ENCODE data around the gene PPP2R1A.
"Not testable (repeated sequence)": the region's sequence is repeated elsewhere in the genome, so short reads cannot be mapped to it uniquely, and the experiment has no call there.

Gene PPP2R1A

DNA sequence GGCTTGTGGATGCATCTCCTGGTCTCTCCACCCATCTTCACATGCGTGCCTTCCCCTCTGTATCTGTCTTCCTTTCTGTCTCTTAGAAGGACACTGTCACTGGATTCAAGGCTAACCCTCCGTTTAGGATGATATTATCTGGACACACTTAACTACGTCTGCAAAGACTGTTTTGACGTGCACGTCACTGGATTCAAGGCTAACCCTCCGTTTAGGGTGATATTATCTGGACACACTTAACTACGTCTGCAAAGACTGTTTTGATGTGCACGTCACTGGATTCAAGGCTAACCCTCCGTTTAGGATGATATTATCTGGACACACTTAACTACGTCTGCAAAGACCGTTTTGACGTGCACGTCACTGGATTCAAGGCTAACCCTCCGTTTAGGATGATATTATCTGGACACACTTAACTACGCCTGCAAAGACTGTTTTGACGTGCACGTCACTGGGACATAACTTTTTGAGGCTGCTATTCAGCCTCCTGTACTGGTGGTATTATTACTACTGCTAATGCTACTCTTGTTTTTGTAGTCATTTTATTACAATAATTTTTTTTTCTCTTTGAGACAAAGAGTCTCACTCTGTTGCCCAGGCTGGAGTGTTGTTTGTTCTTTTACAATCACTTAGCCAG, 11.0 kb downstream of the PPP2R1A start:
- not testable (repeated sequence) for DNase-seq (ENCODE audit: low read depth)

GRCh38 chr19:52206481-52206880, 16.6 kb downstream of the PPP2R1A start:
- DNase-seq (ENCODE audit: low read depth) = no peak

DNA sequence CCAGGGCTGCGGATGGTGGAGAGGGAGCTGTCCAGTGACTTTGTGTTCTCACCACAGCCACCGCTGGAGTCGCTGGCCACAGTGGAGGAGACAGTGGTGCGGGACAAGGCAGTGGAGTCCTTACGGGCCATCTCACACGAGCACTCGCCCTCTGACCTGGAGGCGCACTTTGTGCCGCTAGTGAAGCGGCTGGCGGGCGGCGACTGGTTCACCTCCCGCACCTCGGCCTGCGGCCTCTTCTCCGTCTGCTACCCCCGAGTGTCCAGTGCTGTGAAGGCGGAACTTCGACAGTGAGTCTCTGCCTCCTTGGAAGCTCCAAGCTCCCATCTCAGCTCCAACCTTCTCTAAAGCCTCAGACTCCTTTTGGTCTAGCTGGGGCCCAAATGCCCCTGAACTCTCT, 21.4 kb downstream of the PPP2R1A start:
- DNase-seq (ENCODE audit: low read depth) = no peak

DNA sequence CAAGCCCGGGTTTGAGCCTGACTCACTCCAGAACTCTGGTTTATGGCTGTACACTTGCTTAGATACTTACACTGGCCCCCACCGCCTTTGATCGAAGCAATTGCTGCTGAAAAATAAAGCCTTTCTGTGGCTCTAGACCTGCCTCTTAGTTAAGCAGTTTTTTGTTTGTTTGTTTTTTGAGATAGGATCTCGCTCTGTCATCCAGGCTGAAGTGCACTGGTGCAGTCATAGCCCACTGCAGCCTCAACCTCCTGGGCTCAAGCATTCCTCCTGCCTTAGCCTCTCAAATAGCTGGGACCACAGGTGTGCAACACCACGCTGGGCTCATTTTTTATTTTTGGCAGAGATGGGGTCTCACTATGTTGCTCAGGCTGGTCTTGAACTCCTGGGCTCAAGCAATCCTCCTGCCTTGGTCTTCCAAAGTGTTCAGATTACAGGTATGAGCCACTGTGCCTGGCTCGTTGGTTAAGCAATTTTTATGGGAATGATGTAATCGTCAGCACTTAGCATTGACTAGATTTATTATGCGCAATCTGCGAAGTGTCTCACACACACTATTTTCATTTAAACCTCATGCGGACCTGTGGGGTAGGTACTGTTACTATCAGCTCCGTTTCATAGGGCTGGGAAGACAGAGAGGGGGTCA, 22.2 kb downstream of the PPP2R1A start:
- DNase-seq (ENCODE audit: low read depth) = no peak

- DNase-seq (ENCODE audit: low read depth) = no peak
Measured at GRCh38 chr19:52212572-52213255, 22.9 kb downstream of the PPP2R1A start.

- DNase-seq (ENCODE audit: low read depth) = no peak
Measured at GRCh38 chr19:52214241-52214640, 24.4 kb downstream of the PPP2R1A start.

DNA sequence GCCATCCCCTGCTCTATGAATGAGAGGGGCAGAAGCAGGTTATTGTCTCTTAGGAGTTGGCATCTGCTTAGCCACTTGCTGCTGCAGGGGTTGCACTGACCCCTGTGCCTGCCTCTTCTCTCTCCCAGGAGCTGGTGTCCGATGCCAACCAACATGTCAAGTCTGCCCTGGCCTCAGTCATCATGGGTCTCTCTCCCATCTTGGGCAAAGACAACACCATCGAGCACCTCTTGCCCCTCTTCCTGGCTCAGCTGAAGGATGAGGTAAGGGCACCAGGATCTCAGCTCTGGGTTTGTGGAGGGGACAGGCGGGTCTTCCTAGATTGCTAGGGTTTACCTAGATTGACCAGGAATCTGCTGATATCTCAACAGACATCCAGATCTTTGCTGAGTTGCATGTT, 26.5 kb downstream of the PPP2R1A start:
- DNase-seq (ENCODE audit: low read depth) = no peak

GRCh38 chr19:52217576-52217975, 27.7 kb downstream of the PPP2R1A start:
- DNase-seq (ENCODE audit: low read depth) = no peak

- no peak for DNase-seq (ENCODE audit: low read depth)
Measured at GRCh38 chr19:52219611-52220010, 29.8 kb downstream of the PPP2R1A start.

GRCh38 chr19:52221031-52221430, 31.2 kb downstream of the PPP2R1A start:
- DNase-seq (ENCODE audit: low read depth) = no peak

DNA sequence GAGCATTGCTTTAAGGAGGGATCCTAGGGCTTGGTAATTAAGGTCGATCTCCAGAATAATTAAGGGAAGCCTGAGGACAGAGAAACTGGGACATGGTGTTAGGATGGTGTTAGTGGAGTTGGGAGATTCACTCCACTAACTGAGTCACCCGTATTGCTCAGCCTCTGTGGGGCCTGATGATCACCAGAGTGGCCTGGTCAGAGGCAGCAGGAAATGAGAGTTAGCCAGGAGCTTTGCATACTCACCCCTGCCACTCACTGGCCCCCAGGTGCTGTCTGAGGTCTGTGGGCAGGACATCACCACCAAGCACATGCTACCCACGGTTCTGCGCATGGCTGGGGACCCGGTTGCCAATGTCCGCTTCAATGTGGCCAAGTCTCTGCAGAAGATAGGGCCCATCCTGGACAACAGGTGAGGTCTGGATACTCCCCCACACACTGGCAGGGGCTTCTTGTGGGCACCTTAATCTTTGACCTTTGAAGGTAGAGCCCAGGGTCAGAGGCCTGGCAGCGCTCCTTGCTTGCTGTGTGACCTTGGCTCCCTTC, 32.1 kb downstream of the PPP2R1A start:
- DNase-seq (ENCODE audit: low read depth) = no peak

DNA sequence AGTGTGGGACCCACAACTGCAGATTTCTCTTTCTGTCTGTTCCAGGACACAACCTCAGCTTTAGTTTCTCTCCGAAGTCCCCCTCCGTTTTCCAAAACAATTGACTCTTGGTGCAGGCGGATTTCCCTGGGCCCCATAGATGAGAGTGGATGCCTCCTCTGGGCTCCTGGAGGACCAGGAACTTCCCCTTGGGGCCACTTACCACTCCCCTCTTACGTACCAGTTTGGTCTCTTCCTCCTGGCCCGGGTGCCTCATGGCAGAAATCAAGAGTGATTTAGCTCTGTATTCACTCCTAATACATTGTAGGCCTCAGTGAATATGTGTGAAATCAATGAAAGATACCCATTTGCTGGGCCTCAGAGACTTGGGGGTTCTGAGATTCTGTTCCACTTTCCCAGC, 34.4 kb downstream of the PPP2R1A start:
- DNase-seq (ENCODE audit: low read depth) = no peak

DNA sequence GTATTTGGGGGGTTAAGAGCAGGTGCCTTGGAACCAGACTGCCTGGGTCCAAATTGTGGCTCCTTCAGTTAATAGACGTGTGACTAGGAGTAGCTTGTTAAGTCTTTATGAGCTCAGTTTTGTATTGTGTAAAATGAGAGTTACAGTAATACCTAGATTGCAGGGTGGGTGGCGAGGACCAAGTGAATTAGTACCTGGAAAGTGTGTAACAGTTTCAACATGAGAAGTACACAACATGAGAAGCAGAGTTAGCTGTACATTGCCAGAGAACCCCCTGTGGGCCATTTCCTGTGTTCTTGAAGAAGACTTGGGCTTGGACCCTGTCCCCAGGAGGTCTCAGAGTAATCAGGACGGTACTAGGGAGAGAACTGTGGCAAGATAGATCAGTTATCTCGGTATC, 36.8 kb downstream of the PPP2R1A start:
- DNase-seq (ENCODE audit: low read depth) = no peak

GRCh38 chr19:52227196-52227940, 37.5 kb downstream of the PPP2R1A start:
- DNase-seq (ENCODE audit: low read depth) = no peak

- no peak for DNase-seq (ENCODE audit: low read depth)
Measured at GRCh38 chr19:52227980-52228379, 38.1 kb downstream of the PPP2R1A start.

GRCh38 chr19:52229524-52229923, 39.7 kb downstream of the PPP2R1A start:
- no peak for DNase-seq (ENCODE audit: low read depth)

- DNase-seq (ENCODE audit: low read depth) = no peak
Measured at GRCh38 chr19:52230685-52231084, 40.8 kb downstream of the PPP2R1A start.

- no peak for DNase-seq (ENCODE audit: low read depth)
Measured at GRCh38 chr19:52231154-52231910, 41.5 kb downstream of the PPP2R1A start.

DNA sequence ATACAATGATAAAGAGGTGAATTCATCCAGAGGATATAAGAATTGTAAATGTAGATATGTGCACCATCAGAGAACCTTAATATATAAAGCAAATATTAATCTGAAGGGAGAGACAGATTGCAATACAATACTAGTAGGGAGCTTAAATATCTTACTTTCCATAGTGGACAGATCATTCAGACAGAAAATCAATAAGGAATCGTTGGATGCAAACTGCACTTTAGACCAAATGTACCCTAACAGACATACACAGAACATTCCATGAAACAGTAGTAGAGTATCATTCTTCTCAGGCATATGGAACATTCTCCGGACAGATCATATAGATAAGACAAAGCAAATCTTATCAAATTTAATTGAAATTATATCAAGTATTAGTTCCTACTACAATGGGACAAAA, 44.6 kb downstream of the PPP2R1A start:
- DNase-seq (ENCODE audit: low read depth) = no peak

GRCh38 chr19:52237197-52237596, 47.3 kb downstream of the PPP2R1A start:
- DNase-seq (ENCODE audit: low read depth) = no peak

GRCh38 chr19:52237771-52238400, 48.0 kb downstream of the PPP2R1A start:
- peak; percentile 27 for DNase-seq (ENCODE audit: low read depth)

Data from stimulated activated CD8-positive, alpha-beta memory T cell treated with anti-CD3 and anti-CD28 coated beads, Interleukin-15, amount 100 ng/mL, for 1 hour (primary cell).